H9 (cell line): ENCODE data around the gene KIF5A. TPM values are rescaled to one million over a fixed set of nuclear protein-coding genes. Genes with fewer than 3 reads are reported as not detected.

Experiments
- DNase-seq: peaks from one replicate; pipeline ENCODE4 v3.0.0-alpha.2; 2017
- H2AFZ ChIP-seq: one replicate; pipeline ENCODE4 v1.6.1; 2013; ENCODE audit warnings: mild to moderate bottlenecking, low read length, control low read depth, moderate library complexity
- H2AK5ac ChIP-seq: 2 replicates; pipeline ENCODE4 v1.6.1; 2013; ENCODE audit warnings: low read length, control low read depth, mixed read lengths; ENCODE audit not compliant: insufficient read length
- H2BK120ac ChIP-seq: one replicate; pipeline ENCODE4 v1.6.1; 2013; ENCODE audit warnings: low read depth, mild to moderate bottlenecking, low read length, control low read depth, inconsistent platforms; ENCODE audit not compliant: poor library complexity, severe bottlenecking
- H2BK12ac ChIP-seq: 2 replicates; pipeline ENCODE4 v1.6.1; 2013; ENCODE audit warnings: low read length, control low read depth, mixed read lengths, low read depth; ENCODE audit not compliant: insufficient read length
- H2BK15ac ChIP-seq: 2 replicates; pipeline ENCODE4 v1.6.1; 2013; ENCODE audit warnings: low read depth, low read length, control low read depth
- H2BK20ac ChIP-seq: one replicate; pipeline ENCODE4 v1.6.1; 2013; ENCODE audit warnings: low read depth, mild to moderate bottlenecking, low read length, control low read depth, inconsistent platforms; ENCODE audit not compliant: poor library complexity, severe bottlenecking
- H2BK5ac ChIP-seq: 2 replicates; pipeline ENCODE4 v1.6.1; 2013; ENCODE audit warnings: low read length, control low read depth, mixed read lengths; ENCODE audit not compliant: insufficient read length
- H3K14ac ChIP-seq: 2 replicates; pipeline ENCODE4 v1.6.1; 2013; ENCODE audit warnings: low read length, control low read depth; ENCODE audit not compliant: insufficient read depth
- H3K18ac ChIP-seq: 2 replicates; pipeline ENCODE4 v1.6.1; 2013; ENCODE audit warnings: low read depth, mild to moderate bottlenecking, mixed read lengths, low read length, control low read depth; ENCODE audit not compliant: insufficient read length
- H3K23ac ChIP-seq: 2 replicates; pipeline ENCODE4 v1.6.1; 2013; ENCODE audit warnings: low read length, control low read depth, mixed read lengths, low read depth; ENCODE audit not compliant: insufficient read length
- H3K23me2 ChIP-seq: 2 replicates; pipeline ENCODE4 v1.6.1; 2013; ENCODE audit warnings: low read depth, mild to moderate bottlenecking, mixed read lengths, low read length, control low read depth; ENCODE audit not compliant: insufficient read length, poor library complexity, severe bottlenecking
- H3K27ac ChIP-seq: 2 replicates; pipeline ENCODE4 v1.5.1; 2013; ENCODE audit warnings: low read length, control low read depth, mixed read lengths, low read depth; ENCODE audit not compliant: insufficient read length
- H3K27me3 ChIP-seq: 2 replicates; pipeline ENCODE4 v1.6.1; 2013; ENCODE audit warnings: low read length, control low read depth, inconsistent platforms; ENCODE audit not compliant: insufficient read depth
- H3K4ac ChIP-seq: 2 replicates; pipeline ENCODE4 v1.6.1; 2013; ENCODE audit warnings: low read depth, mild to moderate bottlenecking, control low read depth, inconsistent platforms, low read length, moderate library complexity
- H3K4me1 ChIP-seq: 2 replicates; pipeline ENCODE4 v1.6.1; 2013; ENCODE audit warnings: low read length, control low read depth, inconsistent platforms; ENCODE audit not compliant: insufficient read depth
- H3K4me2 ChIP-seq: 2 replicates; pipeline ENCODE4 v1.6.1; 2013; ENCODE audit warnings: low read length, control low read depth, mixed read lengths; ENCODE audit not compliant: insufficient read length, insufficient read depth
- H3K56ac ChIP-seq: 2 replicates; pipeline ENCODE4 v1.6.1; 2013; ENCODE audit warnings: low read depth, mild to moderate bottlenecking, mixed read lengths, low read length, control low read depth; ENCODE audit not compliant: insufficient read length
- H3K79me1 ChIP-seq: 2 replicates; pipeline ENCODE4 v1.6.1; 2013; ENCODE audit warnings: low read depth, mild to moderate bottlenecking, moderate library complexity, low read length, control low read depth, inconsistent platforms; ENCODE audit not compliant: insufficient read depth, poor library complexity, severe bottlenecking
- H3K79me2 ChIP-seq: 2 replicates; pipeline ENCODE4 v1.6.1; 2013; ENCODE audit warnings: low read length, control low read depth, inconsistent platforms; ENCODE audit not compliant: insufficient read depth
- H3K9ac ChIP-seq: 2 replicates; pipeline ENCODE4 v1.6.1; 2013; ENCODE audit warnings: low read length, control low read depth, mixed read lengths; ENCODE audit not compliant: insufficient read length; ENCODE audit errors: extremely low read depth
- H3K9me3 ChIP-seq: one replicate; pipeline ENCODE4 v1.6.1; 2013; ENCODE audit warnings: low read depth, low read length, inconsistent platforms; ENCODE audit not compliant: control insufficient read depth
- H3T11ph ChIP-seq: one replicate; pipeline ENCODE4 v1.6.1; 2013; ENCODE audit warnings: mild to moderate bottlenecking, low read length, control low read depth, inconsistent platforms
- H4K20me1 ChIP-seq: one replicate; pipeline ENCODE4 v1.6.1; 2013; ENCODE audit not compliant: control insufficient read depth, insufficient read length, insufficient read depth
- H4K5ac ChIP-seq: 2 replicates; pipeline ENCODE4 v1.6.1; 2013; ENCODE audit warnings: low read depth, mild to moderate bottlenecking, mixed read lengths, low read length, control low read depth; ENCODE audit not compliant: insufficient read length
- H4K8ac ChIP-seq: replicated peaks from 2 replicates; pipeline ENCODE4 v1.6.1; 2013; ENCODE audit warnings: low read length, control low read depth, mixed read lengths, low read depth; ENCODE audit not compliant: insufficient read length
- H4K91ac ChIP-seq: 2 replicates; pipeline ENCODE4 v1.6.1; 2013; ENCODE audit warnings: low read depth, mild to moderate bottlenecking, moderate library complexity, mixed read lengths, low read length, control low read depth; ENCODE audit not compliant: insufficient read length
- H3K27ac Mint-ChIP-seq, 3 experiments: 2 replicates in 2 of 3; 3 replicates in 1 of 3; pipeline ENCODE4 v1.8.0; 2020 to 2021; ENCODE audit warnings: mixed read lengths in 3 of 3, mild to moderate bottlenecking in 1 of 3, moderate library complexity in 1 of 3
- H3K27me3 Mint-ChIP-seq: 2 replicates; pipeline ENCODE4 v1.8.0; 2021; ENCODE audit warnings: low read depth, mild to moderate bottlenecking, moderate library complexity, mixed read lengths
- H3K36me3 Mint-ChIP-seq, 3 experiments: 2 replicates in 2 of 3; 3 replicates in 1 of 3; pipeline ENCODE4 v1.8.0; 2020 to 2021; ENCODE audit warnings: low read depth in 3 of 3, mixed read lengths in 3 of 3; ENCODE audit not compliant: insufficient read depth in 1 of 3
- H3K4me1 Mint-ChIP-seq, 2 experiments: 2 replicates each; pipeline ENCODE4 v1.8.0; 2020; ENCODE audit warnings: mixed read lengths in 2 of 2
- H3K4me3 Mint-ChIP-seq, 2 experiments: 2 replicates in 1 of 2; 3 replicates in 1 of 2; pipeline ENCODE4 v1.8.0; 2020 to 2021; ENCODE audit warnings: mild to moderate bottlenecking in 2 of 2, mixed read lengths in 2 of 2, moderate library complexity in 1 of 2
- H3K9me3 Mint-ChIP-seq, 2 experiments: 2 replicates in 1 of 2; 3 replicates in 1 of 2; pipeline ENCODE4 v1.8.0; 2020; ENCODE audit warnings: mild to moderate bottlenecking in 2 of 2, mixed read lengths in 2 of 2, moderate library complexity in 1 of 2
- CTCF ChIP-seq: fragments of 200-600 bp; sonication (generic); conservative IDR thresholded peaks from 3 replicates; pipeline ENCODE4 v1.8.0; 2021; ENCODE audit warnings: antibody characterized with exemption, mild to moderate bottlenecking
- WGBS: extraction: QIAGEN DNeasy Blood & Tissue Kit; methylation state at CpG from one replicate; pipeline ENCODE4 v1.1.7; 2013; ENCODE audit warnings: missing lambda C conversion rate, low lambda C conversion rate, mixed read lengths; ENCODE audit not compliant: insufficient read length; ENCODE audit errors: extremely low coverage; 5-methylcytosine and 5-hydroxymethylcytosine counted together
- total RNA-seq: library from RNA; stranded (reverse); gene quantifications from 2 replicates; pipeline ENCODE4 v1.2.1, GENCODE V29; 2021

KIF5A gene
- total RNA-seq, 1 experiment from 2014 or later: 18.5 TPM

- Histone ChIP-seq H3K9me3 (no peaks in the 10 kb centered on the region), H2BK15ac (no peak overlapping the region), H4K91ac (no peak overlapping the region), H4K8ac (no peak overlapping the region), H3K23me2 (peaks cover 34% of the 10 kb centered on the region), H3T11ph (no peak overlapping the region), H3K27me3 (no peaks in the 10 kb centered on the region), H2BK12ac (no peak overlapping the region), H3K27ac (no peak overlapping the region), H3K79me2 (no peaks in the 10 kb centered on the region), H2BK120ac (no peak overlapping the region), H3K79me1 (no peaks in the 10 kb centered on the region), H2BK20ac (no peak overlapping the region), H3K4ac (no peak overlapping the region), H4K20me1 (no peaks in the 10 kb centered on the region), H2AK5ac (no peak overlapping the region), H2BK5ac (no peak overlapping the region), H3K56ac (no peak overlapping the region), H2AFZ (no peak overlapping the region), H3K4me1 (peaks cover 3% of the 10 kb centered on the region), H3K4me2 (no peak overlapping the region), H3K18ac (no peak overlapping the region), H4K5ac (no peak overlapping the region), H3K14ac (no peak overlapping the region), H3K9ac (no peak overlapping the region), H3K23ac (no peak overlapping the region)
- no peak for DNase-seq
- Mint-ChIP-seq H3K27ac (no peak overlapping the region), H3K27me3 (peaks cover 7% of the 10 kb centered on the region), H3K4me1 (peaks cover 37 to 40% of the 10 kb centered on the region in 2 experiments), H3K9me3 (no peaks in the 10 kb centered on the region; a peak in 1 of 5 replicates), H3K4me3 (peak overlapping the region; percentile 31 to 90; a peak in 2 of 5 replicates), H3K36me3 (peaks cover 9 to 38% (median 29%) of the 10 kb centered on the region in 3 experiments)
- no CpG with 5 or more reads among the region's 2 CpGs for WGBS
- no peak for TF ChIP-seq CTCF
Measured at GRCh38 chr12:57606399-57606798, 56.6 kb downstream of the KIF5A start.
